ENCODE measurements around the gene SLC1A2. TPM values are rescaled to one million over a fixed set of nuclear protein-coding genes. Genes with fewer than 3 reads are reported as not detected.

The SLC1A2 gene
- total and polyA plus RNA-seq, 2 of the 4 experiments (the other 2 are of a cell fraction) = 0.15 to 0.54 TPM

- peak overlapping the region in 1 of 2 experiments; percentile 21; a peak in 1 of 4 replicates for H4K8ac ChIP-seq (ENCODE audit: low read depth in 2 of 2, low read length in 2 of 2)
- DNase-seq (no peak), ATAC-seq (ENCODE audit: low read depth) (no peak)
- H3K4me2 ChIP-seq (ENCODE audit: low read depth, low read length) = no peak overlapping the region
- peaks cover 6% of the 10 kb centered on the region; the same call in 1 of the 2 replicates for H3K9me3 ChIP-seq (ENCODE audit: control insufficient read depth, insufficient read depth, low read length)
- H2BK20ac ChIP-seq (ENCODE audit: low read depth, low read length) = no peak overlapping the region
- no peaks in the 10 kb centered on the region for H3K27me3 ChIP-seq (ENCODE audit: control insufficient read depth, insufficient read depth, low read length)
- H3K79me1 ChIP-seq (ENCODE audit: low read depth in 1 of 2, low read length in 2 of 2) = peaks cover 39 to 69% of the 10 kb centered on the region in 2 experiments
- BruUV-seq (replicated peaks) = no TSS peak
- TF ChIP-seq MXI1 (IDR thresholded peaks at IDR 0.05; ENCODE audit: borderline replicate concordance, low read depth, low read length) (no peak), CHD1 (IDR thresholded peaks at IDR 0.05; ENCODE audit: low read depth, low read length) (no peak), MAZ (IDR thresholded peaks at IDR 0.05; ENCODE audit: borderline replicate concordance, low read depth, low read length) (no peak), SMC3 (IDR thresholded peaks at IDR 0.05; ENCODE audit: low read depth, low read length) (no peak), CEBPB (IDR thresholded peaks at IDR 0.05; ENCODE audit: low read depth, low read length) (no peak), NFE2L2 (IDR thresholded peaks at IDR 0.05; ENCODE audit: low read depth, low read length) (no peak), MAFK (IDR thresholded peaks at IDR 0.05; ENCODE audit: low read depth, low read length) (no peak), RCOR1 (IDR thresholded peaks at IDR 0.05; ENCODE audit: insufficient replicate concordance, low read length) (no peak)
- TF ChIP-seq, protein P1, sequence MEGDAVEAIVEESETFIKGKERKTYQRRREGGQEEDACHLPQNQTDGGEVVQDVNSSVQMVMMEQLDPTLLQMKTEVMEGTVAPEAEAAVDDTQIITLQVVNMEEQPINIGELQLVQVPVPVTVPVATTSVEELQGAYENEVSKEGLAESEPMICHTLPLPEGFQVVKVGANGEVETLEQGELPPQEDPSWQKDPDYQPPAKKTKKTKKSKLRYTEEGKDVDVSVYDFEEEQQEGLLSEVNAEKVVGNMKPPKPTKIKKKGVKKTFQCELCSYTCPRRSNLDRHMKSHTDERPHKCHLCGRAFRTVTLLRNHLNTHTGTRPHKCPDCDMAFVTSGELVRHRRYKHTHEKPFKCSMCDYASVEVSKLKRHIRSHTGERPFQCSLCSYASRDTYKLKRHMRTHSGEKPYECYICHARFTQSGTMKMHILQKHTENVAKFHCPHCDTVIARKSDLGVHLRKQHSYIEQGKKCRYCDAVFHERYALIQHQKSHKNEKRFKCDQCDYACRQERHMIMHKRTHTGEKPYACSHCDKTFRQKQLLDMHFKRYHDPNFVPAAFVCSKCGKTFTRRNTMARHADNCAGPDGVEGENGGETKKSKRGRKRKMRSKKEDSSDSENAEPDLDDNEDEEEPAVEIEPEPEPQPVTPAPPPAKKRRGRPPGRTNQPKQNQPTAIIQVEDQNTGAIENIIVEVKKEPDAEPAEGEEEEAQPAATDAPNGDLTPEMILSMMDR (conservative IDR thresholded peaks at IDR 0.05; ENCODE audit: low read depth, low read length) = no peak
- no peak overlapping the region for H2BK15ac ChIP-seq (ENCODE audit: low read depth, low read length)
- H4K91ac ChIP-seq (ENCODE audit: insufficient read depth, low read depth, low read length) = no peak overlapping the region
- ChIA-PET POLR2A (ENCODE audit: unreplicated experiment) (no interaction called here), CTCF (no interaction called here)
- in situ Hi-C loops (cut with MboI; ENCODE audit: low sequenced_read_pairs) = no loop called here
- H3K4ac ChIP-seq (ENCODE audit: low read depth, low read length) = no peak overlapping the region
- H3K56ac ChIP-seq (ENCODE audit: extremely low read depth, insufficient read depth, low read length) = no peak overlapping the region
- H4K5ac ChIP-seq (ENCODE audit: low read depth, low read length) = no peak overlapping the region; the same call in 1 of the 2 replicates
- no peak overlapping the region for H2BK120ac ChIP-seq (ENCODE audit: low read depth, low read length)
- H2AK5ac ChIP-seq (ENCODE audit: low read depth, low read length) = no peak overlapping the region
- H3K23ac ChIP-seq (ENCODE audit: low read depth, low read length) = no peak overlapping the region
- peaks cover 10% of the 10 kb centered on the region for H3K4me1 ChIP-seq (ENCODE audit: control insufficient read depth, insufficient read depth, low read length)
- H3K27ac ChIP-seq (ENCODE audit: insufficient read depth, low read length) = no peak overlapping the region
- H2AFZ ChIP-seq (replicated peaks; ENCODE audit: low read length, poor library complexity) = no peak overlapping the region
- H2BK5ac ChIP-seq (ENCODE audit: low read depth, low read length, poor library complexity, severe bottlenecking) = peak overlapping the region; percentile 21
- peaks cover 15% of the 10 kb centered on the region for H3K9me1 ChIP-seq (ENCODE audit: insufficient read depth, low read length)
- dilution Hi-C loops (cut with HindIII; ENCODE audit: low sequenced_read_pairs, unreplicated experiment) = no loop called here
- H3K4me3 ChIP-seq (ENCODE audit: insufficient read depth, low read depth, low read length) = no peak overlapping the region
- no peak overlapping the region for H2AK9ac ChIP-seq (replicated peaks; ENCODE audit: low read depth, low read length, poor library complexity)
- intact Hi-C loops (cut with micrococcal nuclease) = no loop called here
- WGBS, 2 experiments (ENCODE audit: extremely low coverage in 2 of 2, insufficient read length in 1 of 2) = no CpG with 5 or more reads among the region's 4 CpGs
- no peak overlapping the region for H3K14ac ChIP-seq (replicated peaks; ENCODE audit: low read depth, low read length)
- H3K9ac ChIP-seq (ENCODE audit: low read depth, low read length) = no peak overlapping the region
- H3K18ac ChIP-seq (ENCODE audit: low read depth, low read length) = no peak overlapping the region
- peaks cover 48% of the 10 kb centered on the region for H3K36me3 ChIP-seq (ENCODE audit: control insufficient read depth, insufficient read depth, low read length)
- peaks cover 16% of the 10 kb centered on the region; the same call in 1 of the 2 replicates for H4K20me1 ChIP-seq (ENCODE audit: insufficient read depth, low read length)
Measured at GRCh38 chr11:35208795-35209194, 210.6 kb downstream of the SLC1A2 start.

Measured in IMR-90 (cell line).